NCI-H128 (cell line): ENCODE data around the gene LDLRAP1.
A peak's percentile ranks its signal among the peaks of the same experiment; 100 is the strongest.
"Not testable (repeated sequence)": the region's sequence is repeated elsewhere in the genome, so short reads cannot be mapped to it uniquely, and the experiment has no call there.

Experiments used
- DNase-seq: peaks from one replicate; lab custom pipeline; 2025; ENCODE audit not compliant: unreplicated experiment; lab: John Stamatoyannopoulos, UW

The LDLRAP1 gene

GRCh38 chr1:25603779-25604538 is 60.6 kb downstream of the LDLRAP1 start:
- not testable (repeated sequence) for DNase-seq

DNA sequence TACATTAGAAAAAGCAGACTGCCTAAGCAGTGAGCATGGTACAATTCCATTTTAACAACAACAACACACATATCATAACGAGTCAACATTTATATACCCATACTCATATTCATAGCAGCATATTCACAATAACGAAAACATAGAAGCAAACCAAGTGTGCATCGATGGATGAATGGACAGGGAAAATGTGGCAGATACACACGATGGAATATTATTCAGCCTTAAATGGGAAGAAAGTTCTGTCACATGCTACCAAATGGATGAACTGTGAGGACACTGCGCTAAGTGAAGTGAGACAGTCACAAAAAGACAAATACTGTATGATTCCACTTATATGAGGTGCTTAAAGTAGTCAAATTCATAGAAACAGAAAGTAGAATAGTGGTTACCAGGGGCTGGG is 63.7 kb downstream of the LDLRAP1 start:
- DNase-seq: no peak

DNA sequence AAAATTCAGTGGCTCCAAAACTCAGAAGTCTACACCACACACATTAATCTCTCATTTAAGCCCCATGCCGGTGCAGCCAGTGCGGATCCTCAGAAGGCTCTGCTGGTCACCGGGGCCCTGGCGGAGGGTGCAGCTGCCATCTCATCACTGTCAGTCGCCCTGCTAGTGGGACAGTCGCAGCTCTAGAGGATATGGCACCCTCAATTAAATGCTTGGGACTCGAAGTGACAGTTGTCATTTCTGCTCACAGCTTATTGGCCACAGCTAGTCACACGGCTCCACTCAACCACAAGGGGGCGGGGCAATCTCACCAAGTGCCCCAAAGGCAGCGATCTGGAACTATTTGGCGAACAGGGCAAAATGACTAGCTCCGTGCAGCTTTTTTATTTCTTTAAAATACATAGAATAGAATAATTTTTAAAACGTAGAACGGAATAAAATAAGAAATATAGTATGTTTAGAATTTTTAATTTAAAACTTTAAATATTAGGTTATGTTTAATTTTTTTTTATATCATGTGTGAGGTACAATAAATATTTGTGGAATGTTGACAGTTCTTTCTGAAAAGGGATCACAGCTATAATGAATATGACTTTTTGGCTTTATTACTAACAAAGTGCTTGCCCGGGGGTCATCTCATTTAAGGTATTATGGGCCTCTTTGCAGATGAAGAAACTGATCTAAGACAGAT is 65.2 kb downstream of the LDLRAP1 start:
- peak; percentile 64 for DNase-seq

DNA sequence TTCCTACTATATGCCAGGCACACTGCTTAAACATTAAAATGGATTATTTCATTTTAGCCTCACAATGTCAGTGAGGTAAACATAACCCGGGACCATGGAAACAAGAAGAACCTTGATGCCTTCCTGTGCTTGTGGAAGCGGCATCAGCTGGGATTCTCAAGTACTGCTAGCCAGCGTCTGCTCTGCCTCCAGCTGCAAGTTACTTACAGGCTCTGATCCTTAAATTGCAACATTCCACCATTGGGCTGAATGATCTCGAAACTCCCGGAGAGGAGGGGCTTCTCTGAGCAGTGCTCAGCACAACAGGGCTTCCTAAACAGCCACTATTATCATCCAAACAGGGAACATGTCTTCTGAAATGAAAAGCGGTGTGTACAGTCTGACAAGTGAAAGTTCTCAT is 66.5 kb downstream of the LDLRAP1 start:
- DNase-seq: no peak

DNA sequence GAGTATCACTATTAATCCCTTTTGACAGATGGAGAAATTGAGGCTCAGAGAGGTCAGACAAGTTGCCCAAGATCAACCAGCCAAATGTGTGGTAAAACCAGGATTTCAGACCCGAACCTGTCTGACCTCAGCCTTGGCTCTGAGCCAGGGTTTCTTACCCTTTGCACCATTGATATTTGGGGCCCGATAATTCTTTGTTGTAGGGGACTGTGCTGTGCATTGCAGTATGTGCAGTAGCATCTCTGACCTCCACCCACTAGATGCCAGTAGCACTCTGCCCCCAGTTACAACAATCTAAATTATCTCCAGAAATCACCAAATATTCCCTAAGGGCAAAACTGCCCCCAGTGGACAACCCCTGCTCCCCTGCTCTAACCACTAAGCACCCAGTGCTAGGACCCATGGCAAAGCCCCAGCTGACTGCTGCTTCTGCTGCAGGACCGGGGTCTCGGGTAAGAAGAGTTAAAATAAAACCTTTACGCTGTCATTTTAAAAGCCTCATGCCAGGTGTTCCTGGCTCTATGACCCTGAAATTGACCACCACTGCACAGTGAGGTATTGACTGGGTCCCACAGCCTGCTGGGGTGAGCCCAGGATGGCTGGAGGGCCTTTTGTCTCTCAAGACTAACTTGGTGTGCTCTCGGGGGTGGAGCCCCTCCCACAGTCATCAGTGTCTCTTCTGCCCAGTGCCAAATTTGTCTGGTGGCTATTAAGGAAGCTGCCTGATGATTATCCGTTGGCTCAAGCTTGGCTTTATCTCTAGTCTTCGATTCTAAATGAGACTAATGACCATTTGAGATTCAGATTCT is 67.6 kb downstream of the LDLRAP1 start:
- DNase-seq: no peak

DNA sequence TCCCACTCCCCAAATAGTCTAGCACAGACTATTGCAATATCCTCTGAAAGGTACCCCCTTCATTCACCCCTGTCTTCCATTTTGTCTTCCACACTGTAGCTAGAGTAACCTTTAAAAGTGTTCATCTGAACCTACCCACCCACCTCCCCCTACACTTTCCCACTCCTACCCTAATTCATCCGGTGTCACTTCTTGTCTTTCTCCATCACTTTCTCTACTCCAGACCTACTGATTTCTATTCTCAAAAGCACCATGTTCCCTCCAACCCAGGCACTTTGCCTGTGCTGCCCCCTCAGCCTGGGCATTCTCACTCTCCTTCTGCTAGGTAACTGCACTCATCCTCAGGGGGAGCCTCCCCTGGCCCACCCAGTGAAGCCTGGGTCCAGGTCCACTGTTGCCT is 68.4 kb downstream of the LDLRAP1 start:
- no peak for DNase-seq

DNA sequence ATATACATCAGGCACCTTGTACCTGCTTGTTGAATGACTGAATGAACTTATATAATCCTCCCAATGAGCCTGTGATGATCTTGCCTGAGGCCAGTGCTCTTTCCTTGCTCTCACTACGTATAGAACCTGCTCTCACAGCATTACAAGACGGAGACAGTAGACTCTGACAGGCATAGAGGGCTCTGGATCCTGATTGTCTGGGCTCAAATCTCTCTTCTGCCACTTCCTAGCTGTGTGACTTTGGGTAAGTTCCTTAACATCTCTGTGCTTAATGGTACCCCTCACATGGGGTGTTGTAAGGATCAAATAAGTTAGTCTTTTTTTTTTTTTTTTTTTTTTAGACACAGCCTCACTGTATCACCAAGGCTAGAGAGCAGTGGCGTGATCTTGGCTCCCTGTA is 69.0 kb downstream of the LDLRAP1 start:
- DNase-seq: no peak

DNA sequence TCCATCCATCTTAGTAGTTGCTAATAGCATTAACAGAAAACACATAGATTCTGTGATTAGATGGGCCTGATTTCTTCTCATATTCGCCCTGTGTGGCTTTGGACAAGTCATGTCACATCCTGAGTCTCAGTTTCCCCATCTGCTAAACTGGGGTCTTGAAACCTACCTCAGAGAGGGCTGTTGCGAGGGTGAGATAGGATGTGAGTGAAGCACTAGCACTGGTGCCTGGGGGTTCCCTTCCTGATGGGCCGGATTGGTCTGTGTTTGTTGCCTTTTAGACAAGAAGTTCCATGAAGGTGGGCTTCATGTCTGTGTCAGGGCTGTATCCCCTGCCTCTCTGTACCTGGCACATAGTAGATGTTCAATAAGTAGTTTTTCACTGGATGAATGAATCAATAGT is 69.7 kb downstream of the LDLRAP1 start:
- DNase-seq: no peak

DNA sequence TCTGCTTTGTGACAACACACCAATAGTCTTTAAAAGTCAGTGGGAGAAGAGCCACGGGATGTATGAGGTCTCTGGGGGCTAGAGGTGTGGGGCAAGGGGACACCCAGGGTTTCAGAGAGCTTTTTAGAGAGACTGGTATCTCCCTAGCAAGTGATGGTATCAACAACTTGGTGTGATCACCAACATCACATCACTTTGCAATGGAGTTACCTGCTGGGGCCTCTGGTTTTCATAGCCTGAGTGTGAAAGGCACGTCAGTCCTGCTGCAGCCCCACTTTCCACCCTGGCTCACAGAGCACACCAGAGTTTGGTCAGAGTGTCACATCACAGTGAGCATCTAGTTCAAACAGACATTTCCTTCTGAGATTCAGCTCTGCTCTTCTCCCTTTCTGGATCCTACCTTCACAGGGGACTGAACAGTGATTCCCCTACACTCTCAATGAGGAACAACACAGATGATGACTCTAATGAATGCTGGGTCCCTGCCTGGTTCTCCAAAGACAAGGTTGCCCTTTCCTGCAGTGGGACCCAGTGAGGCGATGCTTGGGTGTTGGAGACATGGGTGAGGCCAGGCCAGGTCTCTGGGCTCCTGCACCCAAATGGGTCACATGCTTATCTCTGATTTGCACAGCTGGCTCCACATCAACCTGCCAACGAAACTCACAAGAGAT is 71.2 kb downstream of the LDLRAP1 start:
- no peak for DNase-seq

GRCh38 chr1:25615172-25615541 is 71.8 kb downstream of the LDLRAP1 start:
- DNase-seq: no peak

DNA sequence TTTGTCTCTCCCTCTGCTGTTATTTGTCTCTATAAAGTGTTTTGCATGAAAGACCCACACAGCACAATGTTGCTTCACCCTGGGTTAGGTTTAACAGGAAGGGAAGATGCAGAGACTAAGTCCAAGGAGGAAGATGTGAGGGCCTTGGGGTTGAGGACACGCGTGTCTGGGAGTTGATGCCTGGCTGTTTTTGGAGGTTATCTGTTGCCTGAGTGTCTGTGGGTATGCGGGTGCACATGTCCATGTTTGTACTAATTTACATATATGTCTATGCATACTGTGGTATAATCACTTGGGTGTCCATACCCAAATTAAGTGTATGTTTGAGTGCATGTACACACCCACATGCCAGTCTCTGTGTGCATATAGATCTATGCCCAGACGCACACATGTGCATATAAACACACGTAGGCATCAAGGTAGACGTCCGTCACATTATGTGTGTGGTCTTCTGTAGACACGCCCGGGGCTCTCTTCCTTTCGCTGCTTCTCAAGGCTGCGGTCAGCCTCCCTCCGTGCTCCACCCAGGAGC is 72.2 kb downstream of the LDLRAP1 start:
- no peak for DNase-seq

DNA sequence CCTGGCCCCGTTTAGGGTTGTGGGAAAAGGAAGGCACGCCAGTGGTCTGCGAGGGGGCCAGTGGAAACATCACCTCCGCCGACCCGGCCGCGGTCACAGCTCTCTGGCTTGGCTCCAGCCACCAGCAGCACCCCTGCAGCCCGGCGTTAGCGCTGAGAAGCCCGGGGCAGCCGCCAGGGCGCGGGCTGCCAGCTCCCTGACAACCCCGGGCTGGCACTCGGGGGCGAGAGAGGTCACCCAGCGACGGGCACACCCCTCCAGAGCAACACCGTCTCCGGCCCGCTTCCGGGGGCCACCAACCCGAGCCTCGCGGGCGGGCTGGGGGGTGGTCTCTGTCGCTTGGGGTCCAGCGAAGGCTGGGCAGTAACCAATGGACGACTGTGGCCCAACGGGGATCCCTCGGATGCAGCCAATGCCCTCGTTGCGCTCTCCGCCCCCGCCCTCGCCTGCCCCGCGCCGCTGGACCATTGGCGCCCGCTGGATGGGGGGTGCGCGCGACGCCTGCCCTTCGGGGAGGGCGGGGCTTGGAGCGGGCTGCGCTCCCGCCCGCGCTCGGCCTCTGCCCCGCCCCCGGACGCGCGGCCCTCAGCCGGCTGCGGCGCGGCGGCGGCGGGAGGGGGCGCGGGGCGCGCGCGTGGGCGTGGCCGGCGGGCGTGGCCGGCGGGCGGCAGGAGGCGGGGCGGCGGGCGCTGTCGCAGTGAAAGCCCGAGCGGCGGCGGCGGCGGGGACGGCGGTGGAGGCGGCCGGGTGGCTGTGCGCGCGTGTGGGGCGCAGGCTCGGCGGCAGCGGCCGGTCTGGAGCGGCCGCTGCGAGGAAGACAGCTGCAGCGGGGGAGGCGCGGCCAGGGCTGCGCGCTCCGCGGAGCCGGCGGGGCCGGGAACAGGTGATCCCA is 72.9 kb downstream of the LDLRAP1 start, which contains the start of gene MAN1C1:
Gene MAN1C1 (plus strand): TSS at position 697 of the 892 bp plus-strand sequence. CDS start 1,007 bp downstream, outside the sequence.
- DNase-seq: peak; percentile 85

DNA sequence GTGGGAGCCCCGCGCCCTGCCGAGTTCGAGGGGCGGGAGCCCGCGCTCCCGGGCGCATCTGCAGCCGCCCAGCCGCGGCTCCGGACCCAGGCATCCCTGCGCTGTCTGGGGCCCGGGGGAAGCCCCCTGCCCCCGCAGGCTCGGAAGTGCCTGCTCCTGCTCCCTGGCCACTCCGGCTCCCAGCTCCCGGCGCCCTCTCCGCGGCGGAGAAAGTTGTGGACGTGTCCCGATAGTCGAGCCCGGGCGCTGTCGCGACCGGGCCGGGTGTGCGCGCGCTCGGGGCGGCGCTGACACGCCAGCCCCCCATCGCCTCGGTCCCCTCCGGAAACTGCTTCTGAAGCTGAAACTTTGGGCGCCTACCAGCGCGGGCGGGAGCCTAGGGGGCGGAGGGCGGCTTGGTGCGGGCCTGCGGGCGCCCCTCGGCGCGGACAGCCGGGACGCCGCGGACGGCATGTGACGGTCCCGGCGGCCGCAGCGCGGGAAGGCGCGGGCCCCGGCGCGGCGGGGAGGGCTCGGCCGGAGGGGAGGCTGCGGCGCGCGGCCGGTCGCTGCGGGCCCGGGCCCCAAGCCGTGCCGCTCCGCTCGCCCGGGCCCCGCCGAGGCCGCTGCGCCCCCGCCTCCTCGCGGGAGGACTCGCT is 73.7 kb downstream of the LDLRAP1 start:
- no peak for DNase-seq

- no peak for DNase-seq
These were observed 74.4 kb downstream of the LDLRAP1 start for GRCh38 chr1:25617625-25618432.

DNA sequence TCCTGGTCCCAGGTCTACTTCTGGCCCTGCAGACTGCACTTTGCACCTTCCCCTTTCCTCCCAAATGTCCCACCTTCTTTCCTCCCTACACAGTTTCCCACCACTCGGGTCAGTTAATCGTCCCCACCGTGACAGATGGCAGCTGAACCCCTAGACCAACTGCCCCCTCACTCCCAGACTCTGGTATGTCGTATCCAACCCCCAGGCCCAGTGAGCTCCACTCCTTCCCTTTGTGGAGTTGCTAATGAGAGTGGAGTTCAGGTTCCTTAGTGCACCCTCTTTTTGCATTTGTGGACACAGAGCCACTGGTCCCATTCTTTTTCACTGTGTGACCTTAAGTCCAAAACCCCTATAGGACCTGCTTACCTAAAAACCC is 75.0 kb downstream of the LDLRAP1 start:
- DNase-seq: no peak
